Breast epithelium (tissue), 4 donors: ENCODE results near the gene ZGPAT. TPM values are rescaled to one million over a fixed set of nuclear protein-coding genes. Genes with fewer than 3 reads are reported as not detected.
A peak's percentile ranks its signal among the peaks of the same experiment; 100 is the strongest.

Experiments used
- DNase-seq, 2 donors: peaks; one replicate each; pipeline ENCODE4 v3.0.0-alpha.2; 2019; ENCODE audit warnings: low spot score in 2 of 2
- H3K27ac ChIP-seq, 2 donors: fragments of 200-600 bp; sonication (generic) in 1 of 2; one replicate each; pipeline ENCODE4 v1.5.1; 2016 to 2019; ENCODE audit warnings: mild to moderate bottlenecking in 1 of 2
- H3K27me3 ChIP-seq, 2 donors: fragments of 200-600 bp; sonication (generic) in 1 of 2; one replicate each; pipeline versions ENCODE4 v1.5.1 to v1.6.0; 2017 to 2019; ENCODE audit warnings: control low read depth in 1 of 2, mild to moderate bottlenecking in 1 of 2
- H3K36me3 ChIP-seq: fragments of 200-600 bp; one replicate; pipeline ENCODE4 v1.5.1; 2019
- H3K4me1 ChIP-seq, 2 donors: fragments of 200-600 bp; sonication (generic); one replicate each; pipeline ENCODE4 v1.5.1; 2016 to 2019; ENCODE audit warnings: control low read depth in 1 of 2
- H3K4me3 ChIP-seq, 3 donors: fragments of 200-600 bp; sonication (generic); 1 replicate in 2 of 3; 2 replicates in 1 of 3; pipeline ENCODE4 v1.5.1; 2016 to 2019; ENCODE audit warnings: mild to moderate bottlenecking in 3 of 3, moderate library complexity in 2 of 3
- H3K9me3 ChIP-seq, 2 donors: fragments of 200-600 bp; sonication (generic) in 1 of 2; one replicate each; pipeline ENCODE4 v1.5.1; 2016 to 2019; ENCODE audit warnings: control low read depth in 1 of 2
- CTCF ChIP-seq, 3 donors: fragments of 450-650 bp; IDR thresholded peaks; one replicate each; pipeline ENCODE4 v1.5.1; 2016 to 2017; ENCODE audit warnings: antibody characterized with exemption in 3 of 3, mild to moderate bottlenecking in 3 of 3, moderate library complexity in 3 of 3
- POLR2A ChIP-seq: fragments of 450-650 bp; IDR thresholded peaks from one replicate; pipeline ENCODE4 v1.6.1; 2016; ENCODE audit warnings: antibody characterized with exemption, mild to moderate bottlenecking, moderate library complexity
- POLR2AphosphoS5 ChIP-seq, 3 donors: sonication (generic); formaldehyde crosslinking; IDR thresholded peaks; one replicate each; pipeline ENCODE4 v1.6.1; 2017; ENCODE audit warnings: antibody characterized with exemption in 3 of 3
- intact Hi-C: fragments of 100-400 bp; cut with DNase I; formaldehyde crosslinking; loops from one replicate; pipeline ENCODE4 v1.15.1; 2023; ENCODE audit warnings: low total_unique reads
- total RNA-seq, 3 donors: library from RNA; depleted of rRNA; stranded (reverse); fragments of >200 nt; gene quantifications; one replicate each; pipeline ENCODE4 v1.1.0, GENCODE V29; 2016

The ZGPAT gene
- total RNA-seq, 3 donors from 2014 or later, result 17.6 to 26.9 (median 24.9) TPM

GRCh38 chr20:63679799-63680305, 28.0 kb upstream of the ZGPAT start:
- intact Hi-C loops, result no loop called here
- no peak for DNase-seq
- Histone ChIP-seq H3K9me3 (no peaks in the 10 kb centered on the region), H3K27ac (no peak overlapping the region), H3K27me3 (no peaks in the 10 kb centered on the region), H3K4me1 (peaks cover 8 to 9% of the 10 kb centered on the region in 2 donors), H3K36me3 (no peaks in the 10 kb centered on the region), H3K4me3 (no peak overlapping the region)
- TF ChIP-seq CTCF (IDR thresholded peaks at IDR 0.05) (no peak), POLR2AphosphoS5 (IDR thresholded peaks at IDR 0.05) (no peak), POLR2A (no peak)

GRCh38 chr20:63680427-63680826, 27.4 kb upstream of the ZGPAT start:
- no peak for DNase-seq
- H3K9me3 ChIP-seq, result no peaks in the 10 kb centered on the region
- peaks cover 8 to 9% of the 10 kb centered on the region in 2 donors for H3K4me1 ChIP-seq
- no peaks in the 10 kb centered on the region for H3K27me3 ChIP-seq
- intact Hi-C loops, result no loop called here
- H3K27ac ChIP-seq, result no peak overlapping the region
- no peaks in the 10 kb centered on the region for H3K36me3 ChIP-seq
- TF ChIP-seq CTCF (IDR thresholded peaks at IDR 0.05), result no peak
- TF ChIP-seq POLR2AphosphoS5 (IDR thresholded peaks at IDR 0.05), result no peak
- TF ChIP-seq POLR2A, result no peak
- no peak overlapping the region for H3K4me3 ChIP-seq

- Histone ChIP-seq H3K4me1 (peaks cover 8 to 9% of the 10 kb centered on the region in 2 donors), H3K9me3 (no peaks in the 10 kb centered on the region), H3K27me3 (no peaks in the 10 kb centered on the region), H3K27ac (peak overlapping the region in 1 of 2 donors; percentile 95), H3K4me3 (no peak overlapping the region), H3K36me3 (no peaks in the 10 kb centered on the region)
- DNase-seq, result no peak
- TF ChIP-seq POLR2AphosphoS5 (IDR thresholded peaks at IDR 0.05), result no peak
- no peak for TF ChIP-seq CTCF (IDR thresholded peaks at IDR 0.05)
- TF ChIP-seq POLR2A, result no peak
- intact Hi-C loops, result no loop called here
These were observed 26.8 kb upstream of the ZGPAT start for GRCh38 chr20:63680857-63681608.

- Histone ChIP-seq H3K27ac (peak overlapping the region; percentile 79 to 95), H3K4me1 (peaks cover 8 to 13% of the 10 kb centered on the region in 2 donors), H3K9me3 (no peaks in the 10 kb centered on the region), H3K4me3 (no peak overlapping the region), H3K27me3 (no peaks in the 10 kb centered on the region), H3K36me3 (no peaks in the 10 kb centered on the region)
- TF ChIP-seq POLR2AphosphoS5 (IDR thresholded peaks at IDR 0.05) (no peak), POLR2A (no peak), CTCF (IDR thresholded peaks at IDR 0.05) (no peak)
- intact Hi-C loops, result no loop called here
- DNase-seq, result no peak
These were observed 26.2 kb upstream of the ZGPAT start for GRCh38 chr20:63681609-63682142.
